ENCODE results near the gene SNRPD3. TPM values are rescaled to one million over a fixed set of nuclear protein-coding genes. Genes with fewer than 3 reads are reported as not detected.
"Not testable (repeated sequence)": the region's sequence is repeated elsewhere in the genome, so short reads cannot be mapped to it uniquely, and the experiment has no call there.

Gene SNRPD3
- total and polyA plus RNA-seq, 5 donors, result 63.4 to 109 (median 70.9) TPM

- peak overlapping the region; percentile 29 for H3K27ac ChIP-seq (ENCODE audit: low read length)
- no peaks in the 10 kb centered on the region for H3K9me3 ChIP-seq (ENCODE audit: control insufficient read depth, low read length)
- no peak overlapping the region for H3K4me3 ChIP-seq (ENCODE audit: low read length)
- WGBS, result 73% methylated on average over 6 of the region's 6 CpGs
- intact Hi-C loops (cut with DNase I), result no loop called here
- H3K27me3 ChIP-seq (ENCODE audit: control insufficient read depth, insufficient read depth), result no peaks in the 10 kb centered on the region
- ATAC-seq, result no peak
- peaks cover 23% of the 10 kb centered on the region for H3K4me1 ChIP-seq (ENCODE audit: control insufficient read depth, insufficient read depth, low read length)
- no peak for DNase-seq
These were observed 4.8 kb upstream of the SNRPD3 start for GRCh38 chr22:24550902-24551435.

GRCh38 chr22:24552503-24553286, 3.1 kb upstream of the SNRPD3 start:
- intact Hi-C loops (cut with DNase I); H3K9me3 ChIP-seq (ENCODE audit: control insufficient read depth, low read length); ATAC-seq; DNase-seq; H3K4me3 ChIP-seq (ENCODE audit: low read length); H3K27me3 ChIP-seq (ENCODE audit: control insufficient read depth, insufficient read depth); H3K27ac ChIP-seq (ENCODE audit: low read length): not testable (repeated sequence)
- 86% methylated on average over 10 of the region's 10 CpGs for WGBS
- peaks cover 29% of the 10 kb centered on the region for H3K4me1 ChIP-seq (ENCODE audit: control insufficient read depth, insufficient read depth, low read length)

- 34% methylated on average over 12 of the region's 12 CpGs for WGBS
These were observed 2.0 kb upstream of the SNRPD3 start for GRCh38 chr22:24553597-24554312.

GRCh38 chr22:24554313-24555164, 1.3 kb upstream of the SNRPD3 start, which contains the start of gene GUCD1:
Gene GUCD1 (minus strand): TSS chr22:24555138. CDS start chr22:24554991, 147 bp downstream.
- WGBS, result under 1% methylated on average over 64 of the region's 64 CpGs
- ATAC-seq, result peak in 1 of 2 donors; percentile 2
- DNase-seq, result peak in 1 of 3 donors; percentile 62

More at GRCh38 chr22:24553597-24554312, 2.0 kb upstream of the SNRPD3 start:
- ATAC-seq (no peak), DNase-seq (peak in 1 of 3 donors; percentile 65)
- H3K9me3 ChIP-seq (ENCODE audit: control insufficient read depth, low read length), result no peaks in the 10 kb centered on the region
- peak overlapping the region; percentile 84 for H3K27ac ChIP-seq (ENCODE audit: low read length)
- H3K27me3 ChIP-seq (ENCODE audit: control insufficient read depth, insufficient read depth), result no peaks in the 10 kb centered on the region
- peak overlapping the region; percentile 71 for H3K4me3 ChIP-seq (ENCODE audit: low read length)
- intact Hi-C loops (cut with DNase I), result no loop called here
- peaks cover 29% of the 10 kb centered on the region for H3K4me1 ChIP-seq (ENCODE audit: control insufficient read depth, insufficient read depth, low read length)

GRCh38 chr22:24559471-24559870, 3.7 kb downstream of the SNRPD3 start:
- H3K4me1 ChIP-seq (ENCODE audit: control insufficient read depth, insufficient read depth, low read length), result peaks cover 15% of the 10 kb centered on the region
- WGBS, result 48% methylated on average over 4 of the region's 4 CpGs
- no peak overlapping the region for H3K4me3 ChIP-seq (ENCODE audit: low read length)
- no peaks in the 10 kb centered on the region for H3K27me3 ChIP-seq (ENCODE audit: control insufficient read depth, insufficient read depth)
- no peak for ATAC-seq
- no peak for DNase-seq
- intact Hi-C loops (cut with DNase I), result no loop called here
- peak overlapping the region; percentile 21 for H3K27ac ChIP-seq (ENCODE audit: low read length)
- H3K9me3 ChIP-seq (ENCODE audit: control insufficient read depth, low read length), result no peaks in the 10 kb centered on the region

More at GRCh38 chr22:24554313-24555164, 1.3 kb upstream of the SNRPD3 start, which contains the start of gene GUCD1:
- intact Hi-C loops (cut with DNase I), result no loop called here
- Histone ChIP-seq H3K4me3 (ENCODE audit: low read length) (peak within 1 kb of the TSS; percentile 98), H3K4me1 (ENCODE audit: control insufficient read depth, insufficient read depth, low read length) (peaks cover 29% of the 10 kb centered on the region), H3K9me3 (ENCODE audit: control insufficient read depth, low read length) (no peaks in the 10 kb centered on the region), H3K27me3 (ENCODE audit: control insufficient read depth, insufficient read depth) (no peaks in the 10 kb centered on the region), H3K27ac (ENCODE audit: low read length) (peak within 1 kb of the TSS; percentile 100)

- H3K9me3 ChIP-seq (ENCODE audit: control insufficient read depth, low read length), result no peaks in the 10 kb centered on the region
- DNase-seq (no peak), ATAC-seq (no peak)
- H3K27me3 ChIP-seq (ENCODE audit: control insufficient read depth, insufficient read depth), result no peaks in the 10 kb centered on the region
- no peak overlapping the region for H3K4me3 ChIP-seq (ENCODE audit: low read length)
- peaks cover 10% of the 10 kb centered on the region for H3K4me1 ChIP-seq (ENCODE audit: control insufficient read depth, insufficient read depth, low read length)
- H3K27ac ChIP-seq (ENCODE audit: low read length), result no peak overlapping the region
- WGBS, result 77% methylated on average over 2 of the region's 2 CpGs
- intact Hi-C loops (cut with DNase I), result no loop called here
These were observed 7.4 kb downstream of the SNRPD3 start for GRCh38 chr22:24563246-24563645.

GRCh38 chr22:24564376-24565058, 8.7 kb downstream of the SNRPD3 start:
- peak overlapping the region; percentile 97 for H3K27ac ChIP-seq (ENCODE audit: low read length)
- H3K27me3 ChIP-seq (ENCODE audit: control insufficient read depth, insufficient read depth), result no peaks in the 10 kb centered on the region
- no peak overlapping the region for H3K4me3 ChIP-seq (ENCODE audit: low read length)
- H3K4me1 ChIP-seq (ENCODE audit: control insufficient read depth, insufficient read depth, low read length), result peaks cover 8% of the 10 kb centered on the region
- intact Hi-C loops (cut with DNase I), result no loop called here
- WGBS, result 45% methylated on average over 2 of the region's 2 CpGs
- peak; percentile 78 to 83 for ATAC-seq
- DNase-seq, result peak in 1 of 3 donors; percentile 54
- H3K9me3 ChIP-seq (ENCODE audit: control insufficient read depth, low read length), result no peaks in the 10 kb centered on the region

- WGBS, result 81% methylated on average over 2 of the region's 2 CpGs
These were observed 9.3 kb downstream of the SNRPD3 start for GRCh38 chr22:24565077-24565476.

GRCh38 chr22:24566899-24567511, 11.2 kb downstream of the SNRPD3 start:
- intact Hi-C loops (cut with DNase I), result no loop called here
- Histone ChIP-seq H3K9me3 (ENCODE audit: control insufficient read depth, low read length) (no peaks in the 10 kb centered on the region), H3K4me3 (ENCODE audit: low read length) (no peak overlapping the region), H3K4me1 (ENCODE audit: control insufficient read depth, insufficient read depth, low read length) (peaks cover 7% of the 10 kb centered on the region), H3K27me3 (ENCODE audit: control insufficient read depth, insufficient read depth) (no peaks in the 10 kb centered on the region), H3K27ac (ENCODE audit: low read length) (peak overlapping the region; percentile 22)
- DNase-seq (no peak), ATAC-seq (no peak)
- WGBS, result 56% methylated on average over 8 of the region's 8 CpGs

More at GRCh38 chr22:24565077-24565476, 9.3 kb downstream of the SNRPD3 start:
- no peak for DNase-seq
- ATAC-seq, result no peak
- no peaks in the 10 kb centered on the region for H3K27me3 ChIP-seq (ENCODE audit: control insufficient read depth, insufficient read depth)
- intact Hi-C loops (cut with DNase I), result no loop called here
- peak overlapping the region; percentile 33 for H3K27ac ChIP-seq (ENCODE audit: low read length)
- no peak overlapping the region for H3K4me3 ChIP-seq (ENCODE audit: low read length)
- no peaks in the 10 kb centered on the region for H3K9me3 ChIP-seq (ENCODE audit: control insufficient read depth, low read length)
- H3K4me1 ChIP-seq (ENCODE audit: control insufficient read depth, insufficient read depth, low read length), result peaks cover 7% of the 10 kb centered on the region

- Histone ChIP-seq H3K4me3 (ENCODE audit: low read length) (no peak overlapping the region), H3K27ac (ENCODE audit: low read length) (no peak overlapping the region), H3K27me3 (ENCODE audit: control insufficient read depth, insufficient read depth) (no peaks in the 10 kb centered on the region), H3K4me1 (ENCODE audit: control insufficient read depth, insufficient read depth, low read length) (peaks cover 7% of the 10 kb centered on the region), H3K9me3 (ENCODE audit: control insufficient read depth, low read length) (no peaks in the 10 kb centered on the region)
- WGBS, result 83% methylated on average over 10 of the region's 10 CpGs
- no peak for DNase-seq
- intact Hi-C loops (cut with DNase I), result no loop called here
- no peak for ATAC-seq
These were observed 11.9 kb downstream of the SNRPD3 start for GRCh38 chr22:24567668-24568067.

Measured in right cardiac atrium (tissue), 5 donors.